ENCODE measurements around the gene LDB2.

Gene LDB2

DNA sequence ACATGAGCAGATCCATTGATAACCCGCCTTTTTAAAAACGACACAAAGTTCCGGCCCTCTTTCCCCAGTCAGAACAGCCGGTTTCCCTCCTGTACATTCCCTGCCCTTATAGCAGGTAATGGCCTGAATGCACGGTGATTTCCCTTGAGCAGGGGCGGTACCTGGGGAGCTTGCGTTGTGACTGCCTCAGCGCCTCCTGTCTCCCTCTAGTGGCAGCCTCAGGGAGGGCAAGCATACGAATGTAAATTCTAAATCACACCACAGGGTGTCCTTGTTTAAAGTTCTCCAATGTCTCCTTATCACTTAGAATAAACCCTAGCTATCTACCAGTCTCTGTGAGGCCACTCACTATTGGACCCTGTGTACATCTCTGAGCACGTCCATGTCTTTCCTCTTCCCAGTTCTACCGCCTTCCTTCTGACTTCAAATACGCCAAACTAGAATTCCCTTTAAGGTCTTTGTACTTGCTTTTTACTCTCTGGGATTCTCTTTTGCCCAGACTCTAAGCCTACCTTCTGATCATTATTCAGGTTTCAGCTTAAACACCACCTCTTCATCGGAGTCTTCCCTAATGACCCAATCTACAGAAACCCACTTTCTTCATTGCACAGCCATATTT lies 18.4 kb upstream of the LDB2 start:
- TF ChIP-seq CTCF (IDR thresholded peaks at IDR 0.05; ENCODE audit: low read depth, low read length), result peak; percentile 66
- in situ Hi-C loops (cut with HindIII; ENCODE audit: low sequenced_read_pairs), result no loop called here
- DNase-seq (ENCODE audit: low read depth, low spot score), result peak; percentile 16
- no peak overlapping the region for H3K4me3 ChIP-seq (ENCODE audit: low read depth, low read length)

DNA sequence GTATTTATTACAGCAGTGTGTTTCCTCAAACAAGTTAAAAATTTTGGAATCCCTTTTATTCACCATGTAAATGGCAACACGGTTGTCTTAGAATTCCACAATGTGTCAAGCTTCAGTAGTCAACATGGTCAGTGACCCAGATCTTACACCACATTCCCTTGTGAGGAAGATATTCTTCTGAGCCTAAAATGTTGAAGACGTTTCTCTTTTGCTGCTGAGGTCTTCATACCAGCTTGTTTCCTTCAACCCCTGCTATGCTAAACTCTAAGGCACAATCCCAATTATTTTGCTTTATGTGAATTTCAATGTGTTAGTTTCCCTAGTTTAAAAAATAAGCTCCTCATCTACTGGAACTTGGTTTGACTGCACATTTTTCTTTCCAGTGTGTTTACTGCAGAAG lies 17.6 kb upstream of the LDB2 start:
- in situ Hi-C loops (cut with HindIII; ENCODE audit: low sequenced_read_pairs), result no loop called here
- no peak overlapping the region for H3K4me3 ChIP-seq (ENCODE audit: low read depth, low read length)
- no peak for DNase-seq (ENCODE audit: low read depth, low spot score)
- no peak for TF ChIP-seq CTCF (IDR thresholded peaks at IDR 0.05; ENCODE audit: low read depth, low read length)

DNA sequence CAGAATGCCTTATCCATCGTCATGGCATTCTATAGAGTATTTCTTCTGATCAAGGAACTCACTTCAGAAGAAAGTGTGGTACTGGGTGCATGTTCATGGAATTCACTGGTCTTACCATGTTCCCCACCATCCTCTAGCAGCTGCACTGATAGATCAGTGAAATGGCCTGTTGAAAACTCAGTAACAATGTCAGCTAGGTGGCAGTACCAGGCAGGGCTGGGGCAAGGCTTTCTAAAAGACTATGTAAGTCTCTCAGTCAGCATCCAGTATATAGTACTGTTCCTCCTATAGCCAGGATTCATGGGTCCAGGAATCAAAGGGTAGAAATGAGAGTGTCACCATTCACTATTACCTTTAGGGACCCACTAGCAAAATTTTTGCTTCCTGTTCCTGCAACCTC lies 15.8 kb upstream of the LDB2 start:
- in situ Hi-C loops (cut with HindIII; ENCODE audit: low sequenced_read_pairs), result no loop called here
- peak; percentile 36 for DNase-seq (ENCODE audit: low read depth, low spot score)
- peak; percentile 47 for TF ChIP-seq CTCF (IDR thresholded peaks at IDR 0.05; ENCODE audit: low read depth, low read length)
- no peak overlapping the region for H3K4me3 ChIP-seq (ENCODE audit: low read depth, low read length)

DNA sequence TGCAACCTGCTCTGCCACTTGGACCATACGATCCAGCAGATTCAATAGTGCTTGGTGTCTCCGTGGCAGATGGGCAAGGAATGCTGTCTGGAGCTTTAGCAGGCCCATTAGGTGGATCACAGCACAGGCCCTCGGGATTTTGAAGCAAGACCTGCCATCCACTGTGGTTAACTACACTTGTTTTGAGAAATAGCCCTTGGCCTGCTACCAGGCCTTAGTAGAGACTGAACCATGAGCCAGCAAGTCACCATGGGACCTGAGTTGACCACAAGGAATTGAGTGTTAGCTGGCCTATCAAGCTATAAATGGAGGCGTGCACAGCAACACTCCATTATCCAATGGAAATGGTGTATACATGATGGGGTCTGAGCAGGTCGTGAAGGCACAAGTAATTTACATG lies 14.5 kb upstream of the LDB2 start:
- in situ Hi-C loops (cut with HindIII; ENCODE audit: low sequenced_read_pairs), result no loop called here
- no peak for DNase-seq (ENCODE audit: low read depth, low spot score)
- TF ChIP-seq CTCF (IDR thresholded peaks at IDR 0.05; ENCODE audit: low read depth, low read length), result no peak
- H3K4me3 ChIP-seq (ENCODE audit: low read depth, low read length), result no peak overlapping the region

GRCh38 chr4:16909281-16909680 lies 10.8 kb upstream of the LDB2 start:
- no peak for TF ChIP-seq CTCF (IDR thresholded peaks at IDR 0.05; ENCODE audit: low read depth, low read length)
- no peak overlapping the region for H3K4me3 ChIP-seq (ENCODE audit: low read depth, low read length)
- no peak for DNase-seq (ENCODE audit: low read depth, low spot score)
- in situ Hi-C loops (cut with HindIII; ENCODE audit: low sequenced_read_pairs), result no loop called here

DNA sequence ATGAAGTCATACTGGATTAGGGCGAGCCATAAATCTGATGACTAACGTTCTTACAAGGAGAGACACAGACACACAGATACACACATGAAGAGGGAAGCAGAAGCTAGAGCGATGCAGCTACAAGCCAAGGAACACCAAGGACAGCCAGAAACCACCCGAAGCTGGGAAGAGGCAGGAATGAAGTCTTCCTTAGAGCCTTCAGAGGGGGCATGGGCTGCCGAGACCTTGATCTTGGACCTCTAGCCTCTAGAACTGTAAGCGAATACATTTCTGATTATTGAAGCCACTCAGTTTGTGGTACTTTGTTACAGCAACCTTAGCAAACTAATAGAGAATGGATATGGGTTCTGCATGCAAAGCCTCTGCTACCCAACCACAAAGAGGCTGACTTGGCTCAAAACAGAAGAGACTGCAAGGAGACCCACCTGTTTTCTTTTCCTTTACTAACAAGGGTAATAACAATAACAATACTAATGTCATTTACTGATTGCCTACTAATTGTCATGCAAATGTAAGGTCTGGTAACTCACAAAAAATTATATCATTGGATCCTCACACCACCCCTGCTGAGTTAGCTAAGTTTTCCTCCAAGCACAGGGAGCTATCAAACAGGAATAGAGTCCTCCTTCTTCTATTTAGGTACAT lies 10.1 kb upstream of the LDB2 start:
- no peak for DNase-seq (ENCODE audit: low read depth, low spot score)
- TF ChIP-seq CTCF (IDR thresholded peaks at IDR 0.05; ENCODE audit: low read depth, low read length), result no peak
- in situ Hi-C loops (cut with HindIII; ENCODE audit: low sequenced_read_pairs), result no loop called here
- H3K4me3 ChIP-seq (ENCODE audit: low read depth, low read length), result no peak overlapping the region
